AG10803 (cell line): ENCODE data around the gene BLOC1S5.

ENCODE experiments used
- DNase-seq: peaks from one replicate; pipeline ENCODE4 v3.0.0; 2010; ENCODE audit warnings: low read depth
- H3K4me3 ChIP-seq: 2 replicates; pipeline ENCODE4 v1.5.1; 2011; ENCODE audit warnings: mild to moderate bottlenecking, low read length, control low read depth
- CTCF ChIP-seq: conservative IDR thresholded peaks from 2 replicates; pipeline ENCODE4 v1.5.1; 2011; ENCODE audit warnings: mild to moderate bottlenecking, low read length, control low read depth, inconsistent platforms

Gene BLOC1S5

GRCh38 chr6:7971499-7971898 is 92.7 kb downstream of the BLOC1S5 start:
- no peak for TF ChIP-seq CTCF
- no peak for DNase-seq
- H3K4me3 ChIP-seq: no peak overlapping the region

GRCh38 chr6:7970616-7971015 is 93.6 kb downstream of the BLOC1S5 start:
- no peak overlapping the region for H3K4me3 ChIP-seq
- no peak for DNase-seq
- TF ChIP-seq CTCF: no peak
